SH-SY5Y (cell line): ENCODE measurements around the gene NFKB1.

Experiments used
- GATA2 ChIP-seq: IDR thresholded peaks from 2 replicates; pipeline ENCODE4 v1.6.1; 2011; ENCODE audit warnings: mild to moderate bottlenecking, low read depth, low read length
- GATA3 ChIP-seq: IDR thresholded peaks from 2 replicates; pipeline ENCODE4 v1.6.1; 2011; ENCODE audit warnings: low read depth, mild to moderate bottlenecking, low read length, moderate library complexity

The NFKB1 gene

GRCh38 chr4:102585329-102585728 is 84.2 kb downstream of the NFKB1 start:
- TF ChIP-seq GATA3: no peak
- TF ChIP-seq GATA2: no peak

- TF ChIP-seq GATA3 (no peak), GATA2 (no peak)
These were observed 85.0 kb downstream of the NFKB1 start for GRCh38 chr4:102586002-102586643.

- TF ChIP-seq GATA2: no peak
- TF ChIP-seq GATA3: no peak
These were observed 85.5 kb downstream of the NFKB1 start for GRCh38 chr4:102586644-102587021.

GRCh38 chr4:102589743-102590142 is 88.6 kb downstream of the NFKB1 start:
- TF ChIP-seq GATA3 (no peak), GATA2 (no peak)

GRCh38 chr4:102592256-102592655 is 91.1 kb downstream of the NFKB1 start:
- TF ChIP-seq GATA3: no peak
- no peak for TF ChIP-seq GATA2

GRCh38 chr4:102593147-102593546 is 92.0 kb downstream of the NFKB1 start:
- TF ChIP-seq GATA3: no peak
- no peak for TF ChIP-seq GATA2

- TF ChIP-seq GATA3 (no peak), GATA2 (no peak)
These were observed 92.8 kb downstream of the NFKB1 start for GRCh38 chr4:102594000-102594399.

- TF ChIP-seq GATA3 (no peak), GATA2 (no peak)
These were observed 95.4 kb downstream of the NFKB1 start for GRCh38 chr4:102596532-102596931.

GRCh38 chr4:102598086-102598761 is 97.1 kb downstream of the NFKB1 start:
- TF ChIP-seq GATA3 (no peak), GATA2 (no peak)

- TF ChIP-seq GATA2 (no peak), GATA3 (no peak)
These were observed 97.7 kb downstream of the NFKB1 start for GRCh38 chr4:102598762-102599374.

GRCh38 chr4:102599455-102599854 is 98.3 kb downstream of the NFKB1 start:
- no peak for TF ChIP-seq GATA2
- TF ChIP-seq GATA3: no peak

- TF ChIP-seq GATA2 (no peak), GATA3 (no peak)
These were observed 98.7 kb downstream of the NFKB1 start for GRCh38 chr4:102599886-102600285.

GRCh38 chr4:102600689-102601088 is 99.5 kb downstream of the NFKB1 start:
- TF ChIP-seq GATA3 (no peak), GATA2 (no peak)

- TF ChIP-seq GATA3: no peak
- no peak for TF ChIP-seq GATA2
These were observed 100.5 kb downstream of the NFKB1 start for GRCh38 chr4:102601586-102602227.
